Osteocyte (in vitro differentiated cells): ENCODE data around the gene ANKRD44. TPM values are rescaled to one million over a fixed set of nuclear protein-coding genes. Genes with fewer than 3 reads are reported as not detected.

Experiments
- DNase-seq: peaks from one replicate; pipeline ENCODE4 v3.0.0; 2021; ENCODE audit warnings: mixed read lengths; ENCODE audit not compliant: unreplicated experiment; ENCODE audit errors: extremely low spot score
- H3K27ac Mint-ChIP-seq: one replicate; pipeline ENCODE4 v1.8.0; 2021; ENCODE audit warnings: mild to moderate bottlenecking, mixed read lengths; ENCODE audit not compliant: unreplicated experiment
- H3K27me3 Mint-ChIP-seq: one replicate; pipeline ENCODE4 v1.8.0; 2021; ENCODE audit warnings: mixed read lengths; ENCODE audit not compliant: unreplicated experiment
- H3K36me3 Mint-ChIP-seq: one replicate; pipeline ENCODE4 v1.8.0; 2021; ENCODE audit warnings: mixed read lengths; ENCODE audit not compliant: unreplicated experiment
- H3K4me1 Mint-ChIP-seq: one replicate; pipeline ENCODE4 v1.8.0; 2021; ENCODE audit warnings: mixed read lengths; ENCODE audit not compliant: unreplicated experiment
- H3K4me3 Mint-ChIP-seq: one replicate; pipeline ENCODE4 v1.8.0; 2021; ENCODE audit warnings: mild to moderate bottlenecking, moderate library complexity, mixed read lengths; ENCODE audit not compliant: unreplicated experiment
- H3K9me3 Mint-ChIP-seq: one replicate; pipeline ENCODE4 v1.8.0; 2021; ENCODE audit warnings: mixed read lengths; ENCODE audit not compliant: unreplicated experiment
- CTCF ChIP-seq: fragments of 200-600 bp; sonication (generic); IDR thresholded peaks from 2 replicates; pipeline ENCODE4 v1.5.0; 2021; ENCODE audit warnings: antibody characterized with exemption, mild to moderate bottlenecking, moderate library complexity
- total RNA-seq: library from RNA; stranded (reverse); gene quantifications from 2 replicates; pipeline ENCODE4 v1.2.1, GENCODE V29; 2021

Gene ANKRD44
- total RNA-seq, 1 donor from 2014 or later: 16.6 TPM

DNA sequence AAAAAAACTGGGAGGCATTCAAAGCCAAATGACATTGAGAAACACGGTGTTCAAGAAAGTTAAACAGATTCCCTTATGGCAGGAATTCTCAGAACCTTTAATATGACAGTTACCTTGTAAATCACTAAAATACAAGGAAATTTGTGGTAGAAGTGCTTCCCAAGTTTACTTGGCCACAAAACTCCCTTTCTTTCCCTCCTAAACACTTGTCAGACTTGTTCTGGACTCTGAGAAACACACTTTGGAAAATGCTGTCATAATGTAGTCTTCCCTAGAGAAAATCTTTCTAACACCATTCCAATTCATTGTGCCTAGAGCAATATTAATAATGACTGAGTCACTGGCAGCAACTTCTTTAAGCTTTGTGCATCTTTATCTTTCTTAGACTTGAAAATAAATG is 140.4 kb downstream of the ANKRD44 start:
- TF ChIP-seq CTCF: no peak
- Mint-ChIP-seq H3K36me3 (no peaks in the 10 kb centered on the region), H3K4me3 (no peak overlapping the region), H3K4me1 (peaks cover 14% of the 10 kb centered on the region), H3K27ac (no peak overlapping the region), H3K9me3 (no peaks in the 10 kb centered on the region), H3K27me3 (no peaks in the 10 kb centered on the region)
- DNase-seq: no peak

DNA sequence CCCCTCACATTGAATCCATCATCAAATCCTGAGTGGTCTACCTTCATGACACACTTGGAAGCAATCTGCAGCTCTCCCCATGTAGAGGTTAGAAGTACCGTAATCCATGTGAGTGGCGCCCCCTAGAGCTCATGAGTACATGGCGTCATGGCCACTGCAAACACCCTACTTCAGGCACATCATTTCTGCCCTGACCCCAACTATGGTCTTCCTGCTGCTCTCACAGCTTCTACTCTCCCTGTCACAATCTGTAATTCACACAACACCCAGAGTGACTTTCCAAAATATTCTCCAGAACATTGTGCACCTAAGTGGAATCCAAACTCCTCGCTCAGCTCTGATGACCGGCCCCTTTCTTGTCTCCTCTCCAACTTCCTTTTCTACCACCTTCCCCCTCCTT is 141.9 kb downstream of the ANKRD44 start:
- Mint-ChIP-seq H3K4me3 (no peak overlapping the region), H3K36me3 (no peaks in the 10 kb centered on the region), H3K27me3 (no peaks in the 10 kb centered on the region), H3K9me3 (no peaks in the 10 kb centered on the region), H3K27ac (no peak overlapping the region), H3K4me1 (peaks cover 11% of the 10 kb centered on the region)
- TF ChIP-seq CTCF: peak; percentile 51
- no peak for DNase-seq

DNA sequence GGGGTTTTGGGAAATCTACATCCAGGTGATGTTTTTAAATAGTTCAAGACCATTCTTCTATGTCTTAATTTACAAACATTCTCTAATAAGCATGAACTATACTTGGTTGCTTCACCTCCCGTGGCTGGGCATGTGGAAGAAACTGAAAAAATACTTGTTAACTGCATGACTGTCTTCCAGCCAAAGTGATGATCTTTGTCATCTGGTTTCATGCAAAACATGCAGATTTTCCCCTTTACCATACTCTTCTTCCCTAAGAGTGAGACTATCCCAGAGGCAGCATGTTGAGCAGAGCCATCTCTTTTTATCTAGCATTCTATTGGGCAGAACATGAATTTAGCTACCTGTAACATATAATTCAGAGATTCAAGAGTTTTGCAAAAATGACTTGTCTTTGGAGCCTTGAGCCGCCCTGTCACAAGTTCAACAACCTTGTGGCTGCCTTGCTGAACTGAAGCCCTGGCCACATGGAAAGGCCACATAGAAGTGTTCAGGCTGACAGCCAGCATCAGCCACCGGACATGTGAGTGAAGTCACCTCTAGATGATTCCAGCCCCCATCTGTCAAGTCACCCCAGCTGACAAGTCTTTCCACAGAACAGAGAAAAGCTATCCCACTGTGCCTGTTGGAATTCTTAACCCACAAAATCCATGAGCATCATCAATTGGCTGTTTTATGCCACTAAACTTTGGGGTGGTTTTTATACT is 142.8 kb downstream of the ANKRD44 start:
- TF ChIP-seq CTCF: no peak
- Mint-ChIP-seq H3K27me3 (no peaks in the 10 kb centered on the region), H3K9me3 (no peaks in the 10 kb centered on the region), H3K4me3 (no peak overlapping the region), H3K4me1 (peaks cover 11% of the 10 kb centered on the region), H3K27ac (no peak overlapping the region), H3K36me3 (no peaks in the 10 kb centered on the region)
- no peak for DNase-seq

GRCh38 chr2:197165020-197165419 is 145.6 kb downstream of the ANKRD44 start:
- TF ChIP-seq CTCF: no peak
- Mint-ChIP-seq H3K27me3 (no peaks in the 10 kb centered on the region), H3K4me3 (no peak overlapping the region), H3K36me3 (no peaks in the 10 kb centered on the region), H3K27ac (no peak overlapping the region), H3K4me1 (peaks cover 12% of the 10 kb centered on the region), H3K9me3 (no peaks in the 10 kb centered on the region)
- no peak for DNase-seq

DNA sequence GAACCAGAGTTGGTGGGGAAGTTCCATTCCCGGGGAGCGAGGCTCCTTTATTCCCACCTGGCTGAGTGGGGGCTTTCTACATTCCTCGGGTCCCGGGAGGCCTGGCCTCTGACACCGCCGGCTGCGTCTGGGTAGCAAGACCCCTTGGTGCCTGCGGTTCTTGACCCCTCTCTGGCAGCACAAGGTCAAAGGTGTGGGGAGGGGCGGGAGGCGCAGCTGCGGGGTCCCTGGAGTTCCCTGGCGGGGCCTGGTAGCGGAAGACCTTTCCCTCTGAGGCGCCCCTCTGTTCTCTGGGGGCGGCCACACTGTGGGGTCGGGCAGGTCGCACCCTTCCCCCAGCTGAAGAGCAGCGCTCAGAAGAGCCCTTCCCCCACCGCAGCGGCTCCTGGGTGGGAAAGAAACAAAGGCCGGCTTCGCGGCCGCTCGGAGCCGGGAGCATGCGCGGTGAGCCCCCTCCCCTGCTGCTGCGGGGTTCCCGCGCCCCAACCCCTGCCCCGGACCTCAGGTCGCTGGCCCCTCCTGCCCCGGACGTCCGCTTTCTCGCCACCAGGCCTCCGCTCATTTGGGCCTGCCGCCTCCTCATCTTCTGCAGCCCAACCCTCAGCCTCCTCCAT is 146.3 kb downstream of the ANKRD44 start:
- TF ChIP-seq CTCF: no peak
- H3K36me3 Mint-ChIP-seq: no peaks in the 10 kb centered on the region
- no peak for DNase-seq
- H3K4me1 Mint-ChIP-seq: peaks cover 20% of the 10 kb centered on the region
- no peaks in the 10 kb centered on the region for H3K9me3 Mint-ChIP-seq
- H3K27me3 Mint-ChIP-seq: no peaks in the 10 kb centered on the region
- H3K27ac Mint-ChIP-seq: peak overlapping the region; percentile 20
- H3K4me3 Mint-ChIP-seq: peak overlapping the region; percentile 57
